IMR-90 (cell line): ENCODE results near the gene MBOAT2. TPM values are rescaled to one million over a fixed set of nuclear protein-coding genes. Genes with fewer than 3 reads are reported as not detected.

Experiments used
- ATAC-seq: fragments of 200-7000 bp; cut with Tn5 transposase; 2 replicates; pipeline ENCODE4 v1.9.1; 2020; ENCODE audit warnings: low read depth, mild to moderate bottlenecking, moderate library complexity
- Bru-seq: library from RNA; stranded (reverse); fragments of 400-500 nt; gene quantifications from one replicate; lab custom pipeline; 2021; lab: Mats Ljungman, UMichigan
- BruChase-seq, 2 experiments: library from RNA; stranded (reverse); fragments of 400-500 nt; gene quantifications; one replicate each; lab custom pipeline; 2021; lab: Mats Ljungman, UMichigan
- BruUV-seq: library from RNA; stranded (reverse); fragments of 400-500 nt; replicated peaks from 2 replicates; lab custom pipeline; 2021; lab: Mats Ljungman, UMichigan
- CTCF ChIA-PET: fragments of 300-600 bp; formaldehyde crosslinking; extraction: SDS; loops from one replicate; lab custom pipeline; 2021; ENCODE audit warnings: antibody characterized with exemption; lab: Yijun Ruan, JAX
- POLR2A ChIA-PET: fragments of 300-600 bp; sonication (Branson Sonifier 250); formaldehyde crosslinking; loops from one replicate; lab custom pipeline; 2022; ENCODE audit warnings: antibody characterized with exemption; ENCODE audit not compliant: unreplicated experiment; lab: Charles Lee
- DNase-seq: peaks from one replicate; pipeline ENCODE4 v3.0.0; 2013
- H2AFZ ChIP-seq: replicated peaks from 2 replicates; pipeline ENCODE3; 2013; ENCODE audit warnings: low read length, mild to moderate bottlenecking; ENCODE audit not compliant: poor library complexity
- H2AK5ac ChIP-seq: 2 replicates; pipeline ENCODE4 v1.6.1; 2013; ENCODE audit warnings: low read depth, low read length, inconsistent platforms
- H2AK9ac ChIP-seq: replicated peaks from 2 replicates; pipeline ENCODE3; 2013; ENCODE audit warnings: mild to moderate bottlenecking, low read depth, low read length, moderate library complexity; ENCODE audit not compliant: poor library complexity
- H2BK120ac ChIP-seq: 2 replicates; pipeline ENCODE4 v1.6.1; 2013; ENCODE audit warnings: low read depth, low read length, inconsistent platforms
- H2BK15ac ChIP-seq: 3 replicates; pipeline ENCODE4 v1.6.1; 2013; ENCODE audit warnings: low read depth, low read length, inconsistent platforms
- H2BK20ac ChIP-seq: 2 replicates; pipeline ENCODE4 v1.6.1; 2013; ENCODE audit warnings: low read depth, mild to moderate bottlenecking, inconsistent platforms, low read length, moderate library complexity
- H2BK5ac ChIP-seq: 2 replicates; pipeline ENCODE4 v1.6.1; 2013; ENCODE audit warnings: mild to moderate bottlenecking, low read depth, low read length, inconsistent platforms; ENCODE audit not compliant: poor library complexity, severe bottlenecking
- H3K14ac ChIP-seq: replicated peaks from 2 replicates; pipeline ENCODE4 v1.6.1; 2013; ENCODE audit warnings: low read depth, low read length, inconsistent platforms
- H3K18ac ChIP-seq: 2 replicates; pipeline ENCODE4 v1.6.1; 2013; ENCODE audit warnings: low read depth, low read length, control low read depth
- H3K23ac ChIP-seq: 2 replicates; pipeline ENCODE4 v1.6.1; 2013; ENCODE audit warnings: low read depth, low read length, inconsistent platforms
- H3K27ac ChIP-seq: 2 replicates; pipeline ENCODE4 v1.5.1; 2013; ENCODE audit warnings: mild to moderate bottlenecking, control low read depth, low read length; ENCODE audit not compliant: insufficient read depth
- H3K27me3 ChIP-seq: 2 replicates; pipeline ENCODE4 v1.6.1; 2013; ENCODE audit warnings: low read length; ENCODE audit not compliant: control insufficient read depth, insufficient read depth
- H3K36me3 ChIP-seq: 2 replicates; pipeline ENCODE4 v1.6.1; 2013; ENCODE audit warnings: low read length, mixed read lengths; ENCODE audit not compliant: control insufficient read depth, insufficient read depth
- H3K4ac ChIP-seq: 2 replicates; pipeline ENCODE4 v1.6.1; 2013; ENCODE audit warnings: low read depth, low read length, inconsistent platforms
- H3K4me1 ChIP-seq: 2 replicates; pipeline ENCODE4 v1.6.1; 2013; ENCODE audit warnings: low read length, mixed read lengths; ENCODE audit not compliant: control insufficient read depth, insufficient read depth
- H3K4me2 ChIP-seq: 2 replicates; pipeline ENCODE4 v1.6.1; 2013; ENCODE audit warnings: low read depth, mild to moderate bottlenecking, control low read depth, low read length, moderate library complexity
- H3K4me3 ChIP-seq: 2 replicates; pipeline ENCODE4 v1.5.1; 2013; ENCODE audit warnings: low read depth, mild to moderate bottlenecking, control low read depth, low read length, moderate library complexity; ENCODE audit not compliant: insufficient read depth
- H3K56ac ChIP-seq: 2 replicates; pipeline ENCODE4 v1.6.1; 2013; ENCODE audit warnings: low read length, inconsistent platforms; ENCODE audit not compliant: insufficient read depth; ENCODE audit errors: extremely low read depth
- H3K79me1 ChIP-seq, 2 experiments: 2 replicates each; pipeline ENCODE4 v1.6.1; 2013; ENCODE audit warnings: low read length in 2 of 2, inconsistent platforms in 1 of 2, low read depth in 1 of 2
- H3K9ac ChIP-seq: 2 replicates; pipeline ENCODE4 v1.6.1; 2013; ENCODE audit warnings: low read depth, low read length, control low read depth
- H3K9me1 ChIP-seq: 2 replicates; pipeline ENCODE4 v1.6.1; 2013; ENCODE audit warnings: low read length, inconsistent platforms; ENCODE audit not compliant: insufficient read depth
- H3K9me3 ChIP-seq: 2 replicates; pipeline ENCODE4 v1.6.1; 2013; ENCODE audit warnings: low read length; ENCODE audit not compliant: control insufficient read depth, insufficient read depth
- H4K20me1 ChIP-seq: 2 replicates; pipeline ENCODE4 v1.6.1; 2013; ENCODE audit warnings: low read length, inconsistent platforms; ENCODE audit not compliant: insufficient read depth
- H4K5ac ChIP-seq: 2 replicates; pipeline ENCODE4 v1.6.1; 2013; ENCODE audit warnings: mild to moderate bottlenecking, low read depth, low read length, control low read depth
- H4K8ac ChIP-seq, 2 experiments: 2 replicates each; pipeline ENCODE4 v1.6.1; 2013; ENCODE audit warnings: low read depth in 2 of 2, low read length in 2 of 2, control low read depth in 1 of 2, inconsistent platforms in 1 of 2
- H4K91ac ChIP-seq: 2 replicates; pipeline ENCODE4 v1.6.1; 2013; ENCODE audit warnings: low read depth, low read length, inconsistent platforms; ENCODE audit not compliant: insufficient read depth
- BHLHE40 ChIP-seq: fragments of 150-350 bp; IDR thresholded peaks from 2 replicates; pipeline ENCODE4 v1.6.1; 2016; ENCODE audit warnings: mild to moderate bottlenecking, low read depth, low read length
- CHD1 ChIP-seq: IDR thresholded peaks from 2 replicates; pipeline ENCODE4 v1.6.1; 2012; ENCODE audit warnings: low read depth, low read length, improper control_type of control experiment
- CTCF ChIP-seq: conservative IDR thresholded peaks from 2 replicates; pipeline ENCODE4 v1.5.1; 2012; ENCODE audit warnings: mild to moderate bottlenecking, low read depth, low read length, improper control_type of control experiment
- FOS ChIP-seq: fragments of 150-350 bp; IDR thresholded peaks from 2 replicates; pipeline ENCODE4 v1.6.1; 2016; ENCODE audit warnings: low read depth, low read length
- MAZ ChIP-seq: IDR thresholded peaks from 2 replicates; pipeline ENCODE4 v1.6.1; 2012; ENCODE audit warnings: low read depth, mild to moderate bottlenecking, low read length, improper control_type of control experiment, moderate library complexity, borderline replicate concordance
- MXI1 ChIP-seq: IDR thresholded peaks from 2 replicates; pipeline ENCODE4 v1.6.1; 2012; ENCODE audit warnings: low read depth, mild to moderate bottlenecking, low read length, moderate library complexity, borderline replicate concordance
- POLR2A ChIP-seq: IDR thresholded peaks from 2 replicates; pipeline ENCODE4 v1.6.1; 2012; ENCODE audit warnings: mild to moderate bottlenecking, low read depth, low read length
- RAD21 ChIP-seq: IDR thresholded peaks from 2 replicates; pipeline ENCODE4 v1.6.1; 2012; ENCODE audit warnings: low read length, improper control_type of control experiment
- RCOR1 ChIP-seq: IDR thresholded peaks from 2 replicates; pipeline ENCODE4 v1.6.1; 2012; ENCODE audit warnings: mild to moderate bottlenecking, low read length, improper control_type of control experiment; ENCODE audit not compliant: insufficient replicate concordance
- SMC3 ChIP-seq: fragments of 150-350 bp; IDR thresholded peaks from 2 replicates; pipeline ENCODE4 v1.6.1; 2016; ENCODE audit warnings: low read depth, mild to moderate bottlenecking, antibody characterized with exemption, low read length, moderate library complexity
- WGBS, 2 experiments: methylation state at CpG; one replicate each; pipeline versions ENCODE4 v1.1.5 to v1.1.7; 2013; ENCODE audit warnings: missing lambda C conversion rate in 2 of 2; ENCODE audit not compliant: insufficient read length in 1 of 2; ENCODE audit errors: extremely low coverage in 2 of 2; 5-methylcytosine and 5-hydroxymethylcytosine counted together
- dilution Hi-C: fragments of 300-500 bp; cut with HindIII; formaldehyde crosslinking; loops from one replicate; pipeline ENCODE4 v1.14.3; 2018; ENCODE audit warnings: low sequenced_read_pairs; ENCODE audit not compliant: unreplicated experiment
- in situ Hi-C: fragments of 300-500 bp; cut with MboI; formaldehyde crosslinking; loops from 3 replicates; pipeline ENCODE4 v1.14.3; 2019; ENCODE audit warnings: low sequenced_read_pairs, inconsistent platforms, mixed read lengths
- intact Hi-C: fragments of 100-400 bp; cut with micrococcal nuclease; formaldehyde crosslinking; loops from 2 replicates; pipeline ENCODE4 v1.10.0; 2022
- long read RNA-seq: library from polyadenylated mRNA; unstranded; transcript quantifications from one replicate; pipeline ENCODE4 v2.0.0, GENCODE V29; 2021; ENCODE audit not compliant: unreplicated experiment
- polyA plus RNA-seq, 3 experiments: library from polyadenylated mRNA; depleted of rRNA; stranded (reverse); fragments of >200 nt; gene quantifications; 2 replicates each; pipeline ENCODE4 v1.2.3, GENCODE V29; 2012; ENCODE audit warnings: low replicate concordance in 1 of 3
- total RNA-seq: library from RNA; depleted of rRNA; stranded (reverse); fragments of >200 nt; gene quantifications from 2 replicates; pipeline ENCODE4 v1.2.3, GENCODE V29; 2012; rRNA removed
- TF ChIP-seq, protein P1 (sequence below): fragments of 150-350 bp; IDR thresholded peaks from 2 replicates; pipeline ENCODE4 v1.6.1; 2016; ENCODE audit warnings: low read depth, mild to moderate bottlenecking, low read length, moderate library complexity, borderline replicate concordance

Gene MBOAT2
- total RNA-seq = 91.7 and 102 TPM in 2 replicates
- 33.0 and 33.9 TPM in 2 replicates for polyA plus RNA-seq (2012; rRNA removed)
- polyA plus RNA-seq (2012; cell fraction: cytosol; rRNA removed) = 6.0 and 6.4 TPM in 2 replicates
- polyA plus RNA-seq (2012; cell fraction: nucleus; rRNA removed; ENCODE audit: low replicate concordance) = 30.6 and 203 TPM in 2 replicates
- Bru-seq, nascent RNA = percentile 75 among the genes with signal in this experiment
- BruChase-seq, experiment 1, labeled RNA remaining after a 6-hour chase = percentile 70 among the genes with signal in this experiment
- BruChase-seq, experiment 2, labeled RNA remaining after a 2-hour chase = percentile 81 among the genes with signal in this experiment
- long read RNA-seq, full-length matches to known transcripts = 33 of 62 reads
- long read RNA-seq, partial matches to known transcripts = 3 of 62 reads
- long read RNA-seq, other reads (novel, unspliced or antisense) = 26 of 62 reads

- dilution Hi-C loops = no loop called here
- Histone ChIP-seq H4K8ac (peak within 1 kb of the TSS; percentile 81 to 95), H4K5ac (peak within 1 kb of the TSS; percentile 94), H3K9ac (peak within 1 kb of the TSS; percentile 95), H3K27ac (peak within 1 kb of the TSS; percentile 96), H4K20me1 (peaks cover 8% of the 10 kb centered on the region; the same call in 1 of the 2 replicates), H3K56ac (peak within 1 kb of the TSS; percentile 68), H3K18ac (peak within 1 kb of the TSS; percentile 87), H2AK9ac (peak within 1 kb of the TSS; percentile 96), H3K4me3 (peak within 1 kb of the TSS; percentile 88), H3K4me1 (peaks cover 6% of the 10 kb centered on the region), H2BK5ac (peak within 1 kb of the TSS; percentile 79), H3K36me3 (no peaks in the 10 kb centered on the region), H2AK5ac (peak within 1 kb of the TSS; percentile 36), H2BK20ac (0 out of 2 replicates have a peak within 1 kb of the TSS, but pooled peaks have one; percentile 21), H3K9me3 (no peaks in the 10 kb centered on the region), H3K27me3 (no peaks in the 10 kb centered on the region), H4K91ac (peak within 1 kb of the TSS; percentile 85), H3K4me2 (peak within 1 kb of the TSS; percentile 97), H2AFZ (peak within 1 kb of the TSS; percentile 96), H3K79me1 (peaks cover 25 to 47% of the 10 kb centered on the region in 2 experiments), H2BK120ac (peak within 1 kb of the TSS; percentile 75), H2BK15ac (peak within 1 kb of the TSS; percentile 38; the same call in 1 of the 3 replicates), H3K23ac (peak within 1 kb of the TSS; percentile 95), H3K9me1 (peaks cover 8% of the 10 kb centered on the region), H3K4ac (peak within 1 kb of the TSS; percentile 93), H3K14ac (peak within 1 kb of the TSS; percentile 91)
- 1% methylated on average over 37 of the region's 104 CpGs; no CpG with 5 or more reads in 1 of the 2 experiments for WGBS, 2 experiments
- ATAC-seq = peak; percentile 93
- peak; percentile 89 for DNase-seq
- ChIA-PET CTCF (no interaction called here), POLR2A (no interaction called here)
- no TSS peak for BruUV-seq
- in situ Hi-C loops = no loop called here
- intact Hi-C loops = loop anchor here (2.0 to 5.0 kb wide), 2 partner anchors 131 to 135 kb away; no protein-coding TSS in a partner anchor
- TF ChIP-seq RCOR1 (no peak), SMC3 (no peak), CHD1 (no peak), MAZ (peak; percentile 93; the same call in 1 of the 2 replicates), FOS (peak; percentile 62), CTCF (no peak), POLR2A (peak; percentile 86), MXI1 (no peak), RAD21 (no peak), BHLHE40 (0 out of 2 replicates have a peak, but pooled peaks have one; percentile 22)
- TF ChIP-seq, protein P1, sequence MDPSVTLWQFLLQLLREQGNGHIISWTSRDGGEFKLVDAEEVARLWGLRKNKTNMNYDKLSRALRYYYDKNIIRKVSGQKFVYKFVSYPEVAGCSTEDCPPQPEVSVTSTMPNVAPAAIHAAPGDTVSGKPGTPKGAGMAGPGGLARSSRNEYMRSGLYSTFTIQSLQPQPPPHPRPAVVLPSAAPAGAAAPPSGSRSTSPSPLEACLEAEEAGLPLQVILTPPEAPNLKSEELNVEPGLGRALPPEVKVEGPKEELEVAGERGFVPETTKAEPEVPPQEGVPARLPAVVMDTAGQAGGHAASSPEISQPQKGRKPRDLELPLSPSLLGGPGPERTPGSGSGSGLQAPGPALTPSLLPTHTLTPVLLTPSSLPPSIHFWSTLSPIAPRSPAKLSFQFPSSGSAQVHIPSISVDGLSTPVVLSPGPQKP = no peak
Measured at GRCh38 chr2:9003616-9004337, at the start of gene MBOAT2. TSS of gene MBOAT2 (minus strand) at chr2:9003684. CDS start at chr2:9003614, 70 bp downstream.
